Measurements from ENCODE around the gene LAMB1.

The LAMB1 gene

DNA sequence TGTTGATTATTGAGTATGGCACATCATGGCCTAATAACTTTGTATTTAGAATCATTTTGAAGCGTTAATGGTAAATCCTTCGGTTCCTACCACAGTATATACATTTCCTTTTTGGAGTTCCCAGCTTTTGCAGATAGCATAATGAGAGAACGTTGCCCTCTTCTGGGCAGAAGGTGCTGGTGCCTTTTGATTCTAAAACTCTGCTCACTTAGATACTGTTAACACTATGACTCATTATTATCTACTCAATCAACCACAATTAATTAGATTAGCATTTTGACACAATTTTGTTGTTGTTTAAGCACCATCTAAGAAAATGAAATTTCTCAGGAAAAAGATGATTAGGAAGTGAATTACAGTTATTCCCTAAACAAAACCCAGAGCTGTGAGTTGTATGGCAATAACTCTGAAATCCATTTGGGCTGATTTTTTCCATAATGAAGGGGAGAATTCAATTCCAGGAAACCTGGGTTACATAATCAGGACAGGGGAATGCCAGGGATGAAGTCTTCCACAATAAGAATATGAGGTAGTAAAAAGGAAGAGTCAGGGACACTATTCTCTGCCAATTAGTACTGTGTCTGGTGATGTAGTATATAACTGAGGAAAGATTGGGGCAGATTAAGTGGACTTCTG, 123.4 kb downstream of the LAMB1 start:
- Histone ChIP-seq H3K9me3 (ENCODE audit: low read length) (no peaks in the 10 kb centered on the region), H3K79me2 (ENCODE audit: insufficient read depth, low read length) (no peaks in the 10 kb centered on the region), H3K4me3 (ENCODE audit: low read depth, low read length, poor library complexity, severe bottlenecking) (no peak overlapping the region), H3K9me2 (ENCODE audit: low read depth, low read length) (no peaks in the 10 kb centered on the region), H3K36me3 (ENCODE audit: insufficient read depth, low read length) (no peaks in the 10 kb centered on the region), H4K20me1 (ENCODE audit: insufficient read depth, low read length) (no peaks in the 10 kb centered on the region), H3K27me3 (ENCODE audit: insufficient read depth, low read length) (no peaks in the 10 kb centered on the region), H3K27ac (ENCODE audit: low read depth, low read length, poor library complexity, severe bottlenecking) (no peak overlapping the region), H3F3A (ENCODE audit: insufficient read depth, low read length) (no peaks in the 10 kb centered on the region), H3K4me2 (ENCODE audit: low read length) (no peak overlapping the region), H3K4me1 (ENCODE audit: insufficient read depth, low read length, severe bottlenecking) (no peaks in the 10 kb centered on the region), H3K9ac (ENCODE audit: low read length) (no peak overlapping the region), H2AFZ (ENCODE audit: low read length) (no peak overlapping the region)
- TF ChIP-seq, protein P1, sequence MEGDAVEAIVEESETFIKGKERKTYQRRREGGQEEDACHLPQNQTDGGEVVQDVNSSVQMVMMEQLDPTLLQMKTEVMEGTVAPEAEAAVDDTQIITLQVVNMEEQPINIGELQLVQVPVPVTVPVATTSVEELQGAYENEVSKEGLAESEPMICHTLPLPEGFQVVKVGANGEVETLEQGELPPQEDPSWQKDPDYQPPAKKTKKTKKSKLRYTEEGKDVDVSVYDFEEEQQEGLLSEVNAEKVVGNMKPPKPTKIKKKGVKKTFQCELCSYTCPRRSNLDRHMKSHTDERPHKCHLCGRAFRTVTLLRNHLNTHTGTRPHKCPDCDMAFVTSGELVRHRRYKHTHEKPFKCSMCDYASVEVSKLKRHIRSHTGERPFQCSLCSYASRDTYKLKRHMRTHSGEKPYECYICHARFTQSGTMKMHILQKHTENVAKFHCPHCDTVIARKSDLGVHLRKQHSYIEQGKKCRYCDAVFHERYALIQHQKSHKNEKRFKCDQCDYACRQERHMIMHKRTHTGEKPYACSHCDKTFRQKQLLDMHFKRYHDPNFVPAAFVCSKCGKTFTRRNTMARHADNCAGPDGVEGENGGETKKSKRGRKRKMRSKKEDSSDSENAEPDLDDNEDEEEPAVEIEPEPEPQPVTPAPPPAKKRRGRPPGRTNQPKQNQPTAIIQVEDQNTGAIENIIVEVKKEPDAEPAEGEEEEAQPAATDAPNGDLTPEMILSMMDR (IDR thresholded peaks at IDR 0.05; ENCODE audit: low read length) = peak; percentile 98
- TF ChIP-seq EZH2 (IDR thresholded peaks at IDR 0.05; ENCODE audit: borderline replicate concordance, low read length) = no peak

DNA sequence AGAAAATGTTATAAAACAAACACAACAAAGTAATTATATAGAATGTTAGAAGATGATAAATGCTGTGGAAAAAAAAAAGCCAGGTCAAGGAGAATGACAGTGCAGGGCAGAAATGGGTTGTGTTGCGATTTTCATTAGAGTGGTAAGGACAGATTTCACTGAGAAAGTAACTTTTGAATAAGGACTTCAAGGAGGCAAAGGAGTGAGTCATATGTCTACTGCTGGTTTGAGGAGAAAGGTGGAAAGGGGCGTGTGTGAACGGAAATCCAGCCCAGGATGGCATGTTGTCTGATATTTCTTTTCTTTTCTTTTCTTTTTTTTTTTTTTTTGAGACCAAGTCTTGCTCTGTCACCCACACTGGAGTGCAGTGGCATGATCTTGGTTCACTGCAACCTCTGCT, 124.3 kb downstream of the LAMB1 start:
- no peaks in the 10 kb centered on the region for H3K4me1 ChIP-seq (ENCODE audit: insufficient read depth, low read length, severe bottlenecking)
- no peaks in the 10 kb centered on the region for H3K9me2 ChIP-seq (ENCODE audit: low read depth, low read length)
- no peaks in the 10 kb centered on the region for H3K36me3 ChIP-seq (ENCODE audit: insufficient read depth, low read length)
- H3F3A ChIP-seq (ENCODE audit: insufficient read depth, low read length) = no peaks in the 10 kb centered on the region
- H3K27ac ChIP-seq (ENCODE audit: low read depth, low read length, poor library complexity, severe bottlenecking) = no peak overlapping the region
- H3K4me3 ChIP-seq (ENCODE audit: low read depth, low read length, poor library complexity, severe bottlenecking) = no peak overlapping the region
- no peaks in the 10 kb centered on the region for H3K27me3 ChIP-seq (ENCODE audit: insufficient read depth, low read length)
- TF ChIP-seq, protein P1 (IDR thresholded peaks at IDR 0.05; ENCODE audit: low read length) = no peak
- TF ChIP-seq EZH2 (IDR thresholded peaks at IDR 0.05; ENCODE audit: borderline replicate concordance, low read length) = no peak
- no peak overlapping the region for H3K4me2 ChIP-seq (ENCODE audit: low read length)
- no peak overlapping the region for H2AFZ ChIP-seq (ENCODE audit: low read length)
- H4K20me1 ChIP-seq (ENCODE audit: insufficient read depth, low read length) = no peaks in the 10 kb centered on the region
- H3K9me3 ChIP-seq (ENCODE audit: low read length) = no peaks in the 10 kb centered on the region
- no peaks in the 10 kb centered on the region for H3K79me2 ChIP-seq (ENCODE audit: insufficient read depth, low read length)
- H3K9ac ChIP-seq (ENCODE audit: low read length) = no peak overlapping the region

DNA sequence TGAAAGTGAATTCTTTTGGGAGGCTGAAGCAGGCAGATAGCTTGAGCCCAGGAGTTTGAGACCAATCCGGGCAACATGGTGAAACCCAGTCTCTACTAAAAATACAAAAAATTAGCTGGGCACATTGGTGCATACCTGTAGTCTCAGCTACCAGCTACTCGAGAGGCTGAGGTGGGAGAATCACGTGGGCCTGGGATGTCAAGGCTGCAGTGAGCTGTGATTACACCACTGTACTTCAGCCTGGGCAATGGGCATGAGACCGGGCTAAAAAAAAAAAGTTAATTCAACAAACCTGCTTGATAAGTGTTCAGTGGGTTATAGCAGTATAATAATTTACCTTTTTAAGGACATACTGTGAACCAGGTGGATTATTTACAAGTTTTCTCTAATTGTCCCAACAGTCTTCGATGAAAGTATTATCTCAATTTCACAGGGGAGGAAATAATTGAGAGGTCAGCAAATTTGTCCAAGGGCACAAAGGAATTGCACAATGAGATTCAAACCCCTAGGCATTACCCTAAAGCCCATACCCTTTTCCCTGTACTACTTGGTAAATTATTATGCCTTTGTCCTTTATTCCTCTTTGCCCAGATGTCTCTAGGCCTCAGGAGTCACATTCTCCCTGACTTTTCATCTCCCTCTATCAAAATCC, 125.1 kb downstream of the LAMB1 start:
- Histone ChIP-seq H3K4me1 (ENCODE audit: insufficient read depth, low read length, severe bottlenecking) (no peaks in the 10 kb centered on the region), H3K9ac (ENCODE audit: low read length) (no peak overlapping the region), H2AFZ (ENCODE audit: low read length) (no peak overlapping the region), H3K9me3 (ENCODE audit: low read length) (no peaks in the 10 kb centered on the region), H3F3A (ENCODE audit: insufficient read depth, low read length) (no peaks in the 10 kb centered on the region), H3K79me2 (ENCODE audit: insufficient read depth, low read length) (no peaks in the 10 kb centered on the region), H3K4me2 (ENCODE audit: low read length) (no peak overlapping the region), H3K4me3 (ENCODE audit: low read depth, low read length, poor library complexity, severe bottlenecking) (no peak overlapping the region), H4K20me1 (ENCODE audit: insufficient read depth, low read length) (no peaks in the 10 kb centered on the region), H3K27ac (ENCODE audit: low read depth, low read length, poor library complexity, severe bottlenecking) (no peak overlapping the region), H3K9me2 (ENCODE audit: low read depth, low read length) (no peaks in the 10 kb centered on the region), H3K36me3 (ENCODE audit: insufficient read depth, low read length) (no peaks in the 10 kb centered on the region), H3K27me3 (ENCODE audit: insufficient read depth, low read length) (no peaks in the 10 kb centered on the region)
- TF ChIP-seq, protein P1 (IDR thresholded peaks at IDR 0.05; ENCODE audit: low read length) = no peak
- no peak for TF ChIP-seq EZH2 (IDR thresholded peaks at IDR 0.05; ENCODE audit: borderline replicate concordance, low read length)
